Stimulated activated naive B cell treated with anti-CD40 and anti-IgM and Interleukin-4, amounts not matched to agents 10 μg/mL and 1 μg/mL and 100 μg/mL, for 72 hours (primary cell): ENCODE results near the gene CHN1.

Source experiments
- ATAC-seq, 2 donors: fragments of 150-1000 bp; cut with Tn5 transposase; replicated peaks; 2 replicates each; pipeline ENCODE4 v1.10.0; 2021; ENCODE audit warnings: moderate library complexity in 1 of 2
- DNase-seq: peaks from one replicate; pipeline ENCODE4 v3.0.0; 2021
- H3K27ac Mint-ChIP-seq: one replicate; pipeline ENCODE4 v1.8.0; 2022; ENCODE audit warnings: mild to moderate bottlenecking, mixed read lengths
- H3K27me3 Mint-ChIP-seq, 2 donors: one replicate each; pipeline ENCODE4 v1.8.0; 2022; ENCODE audit warnings: mixed read lengths in 2 of 2
- H3K36me3 Mint-ChIP-seq, 2 donors: one replicate each; pipeline ENCODE4 v1.8.0; 2022; ENCODE audit warnings: mixed read lengths in 2 of 2, mild to moderate bottlenecking in 1 of 2
- H3K4me1 Mint-ChIP-seq, 2 donors: one replicate each; pipeline ENCODE4 v1.8.0; 2022; ENCODE audit warnings: mixed read lengths in 2 of 2, mild to moderate bottlenecking in 1 of 2
- H3K4me3 Mint-ChIP-seq, 2 donors: one replicate each; pipeline ENCODE4 v1.8.0; 2022; ENCODE audit warnings: mild to moderate bottlenecking in 2 of 2, mixed read lengths in 2 of 2, moderate library complexity in 1 of 2
- H3K9me3 Mint-ChIP-seq, 2 donors: one replicate each; pipeline ENCODE4 v1.8.0; 2022; ENCODE audit warnings: mixed read lengths in 2 of 2, mild to moderate bottlenecking in 1 of 2

The CHN1 gene

DNA sequence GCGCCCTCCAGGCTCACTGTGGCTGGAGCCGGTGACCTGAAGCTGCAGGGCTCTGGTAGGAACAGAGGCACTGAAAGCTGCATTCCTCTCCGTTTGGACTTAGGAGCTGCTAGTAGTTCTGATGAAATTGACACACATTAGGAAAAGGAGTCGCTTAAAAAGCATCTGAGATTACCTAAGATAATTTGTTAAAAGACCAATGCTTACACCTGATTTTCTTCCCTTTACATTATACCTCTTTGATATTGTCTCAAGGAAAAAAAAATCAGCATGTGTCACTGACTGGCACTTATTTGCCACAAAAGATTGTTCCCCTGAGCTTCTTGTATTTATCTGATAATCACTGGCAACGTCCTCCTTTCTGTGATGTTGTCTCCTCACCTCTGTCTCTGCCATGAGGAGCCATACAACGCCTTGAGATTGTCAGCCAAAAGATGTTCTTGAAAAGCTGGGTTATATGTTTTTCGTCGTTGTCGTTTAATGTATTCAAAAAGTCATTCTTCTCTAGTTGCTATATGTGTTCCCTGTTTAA, 618 bp upstream of the CHN1 start:
- DNase-seq, result no peak
- H3K36me3 Mint-ChIP-seq, result no peaks in the 10 kb centered on the region
- no peak overlapping the region for H3K27ac Mint-ChIP-seq
- H3K4me1 Mint-ChIP-seq, result peaks cover 0 to 8% of the 10 kb centered on the region in 2 donors
- H3K27me3 Mint-ChIP-seq, result peaks cover 36 to 55% of the 10 kb centered on the region in 2 donors
- ATAC-seq, result no peak
- no peaks in the 10 kb centered on the region for H3K9me3 Mint-ChIP-seq
- peak overlapping the region; percentile 74 to 77 for H3K4me3 Mint-ChIP-seq

DNA sequence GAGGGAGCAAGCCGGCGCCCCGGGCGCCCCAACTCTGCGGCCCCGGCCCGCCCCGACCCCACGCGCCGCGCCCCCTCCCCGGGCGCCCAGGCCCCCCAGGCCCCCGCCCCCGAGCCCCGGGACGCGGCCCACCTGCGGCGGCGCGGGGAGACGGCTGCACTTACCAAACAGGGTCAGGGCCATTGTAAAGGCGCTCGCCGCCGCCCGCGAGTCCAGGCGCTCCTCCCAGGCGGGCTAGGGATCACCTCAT, 526 bp downstream of the CHN1 start:
- peak overlapping the region; percentile 76 to 77 for H3K4me3 Mint-ChIP-seq
- H3K27ac Mint-ChIP-seq, result no peak overlapping the region
- DNase-seq, result no peak
- H3K36me3 Mint-ChIP-seq, result no peaks in the 10 kb centered on the region
- peaks cover 0 to 8% of the 10 kb centered on the region in 2 donors for H3K4me1 Mint-ChIP-seq
- H3K9me3 Mint-ChIP-seq, result no peaks in the 10 kb centered on the region
- peak; percentile 54 to 62 for ATAC-seq
- H3K27me3 Mint-ChIP-seq, result peaks cover 33 to 59% of the 10 kb centered on the region in 2 donors

DNA sequence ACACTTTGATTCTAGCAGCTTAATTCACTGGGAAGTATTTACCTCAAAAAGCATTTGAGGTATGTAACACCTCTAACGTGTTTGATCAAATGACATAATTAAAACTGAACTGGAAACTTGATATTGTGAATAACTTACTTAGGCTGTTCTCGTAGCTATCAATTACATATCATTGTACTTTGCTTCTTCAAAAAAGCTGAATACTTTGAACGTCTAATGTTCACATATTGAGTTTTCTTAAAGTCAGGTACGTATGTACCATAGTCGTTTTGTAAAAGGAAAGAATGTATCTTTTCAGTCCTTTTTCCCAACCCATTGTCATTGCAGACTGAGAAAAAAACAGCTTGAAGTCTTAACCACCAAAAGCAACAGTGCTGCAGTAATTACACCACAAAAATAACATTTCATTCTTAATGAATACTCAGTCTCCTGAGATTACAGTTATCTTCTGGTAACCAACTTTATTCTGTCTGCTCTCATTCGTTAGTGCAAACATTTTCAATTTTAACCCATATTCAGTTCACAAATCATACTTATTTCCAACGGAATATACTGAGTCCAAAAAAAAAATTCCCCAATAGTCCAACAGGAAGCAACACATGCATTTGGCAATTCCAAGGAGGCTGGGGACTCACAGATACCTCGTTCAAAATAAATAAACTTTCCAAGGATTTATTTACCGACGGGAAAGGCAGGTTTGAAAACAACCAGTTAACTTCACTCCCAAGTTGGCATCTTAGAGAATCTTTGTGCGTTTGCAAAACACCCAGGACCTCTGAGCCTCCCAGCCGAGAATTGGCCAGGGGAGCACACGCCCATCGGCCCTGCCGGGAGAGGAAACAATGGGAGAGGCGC, 1.1 kb downstream of the CHN1 start:
- Mint-ChIP-seq H3K4me3 (peak overlapping the region; percentile 71 to 76), H3K36me3 (no peaks in the 10 kb centered on the region), H3K4me1 (peaks cover 0 to 8% of the 10 kb centered on the region in 2 donors), H3K27me3 (peaks cover 32 to 56% of the 10 kb centered on the region in 2 donors), H3K27ac (no peak overlapping the region), H3K9me3 (no peaks in the 10 kb centered on the region)
- ATAC-seq (peak in 1 of 2 donors; percentile 9), DNase-seq (no peak)

DNA sequence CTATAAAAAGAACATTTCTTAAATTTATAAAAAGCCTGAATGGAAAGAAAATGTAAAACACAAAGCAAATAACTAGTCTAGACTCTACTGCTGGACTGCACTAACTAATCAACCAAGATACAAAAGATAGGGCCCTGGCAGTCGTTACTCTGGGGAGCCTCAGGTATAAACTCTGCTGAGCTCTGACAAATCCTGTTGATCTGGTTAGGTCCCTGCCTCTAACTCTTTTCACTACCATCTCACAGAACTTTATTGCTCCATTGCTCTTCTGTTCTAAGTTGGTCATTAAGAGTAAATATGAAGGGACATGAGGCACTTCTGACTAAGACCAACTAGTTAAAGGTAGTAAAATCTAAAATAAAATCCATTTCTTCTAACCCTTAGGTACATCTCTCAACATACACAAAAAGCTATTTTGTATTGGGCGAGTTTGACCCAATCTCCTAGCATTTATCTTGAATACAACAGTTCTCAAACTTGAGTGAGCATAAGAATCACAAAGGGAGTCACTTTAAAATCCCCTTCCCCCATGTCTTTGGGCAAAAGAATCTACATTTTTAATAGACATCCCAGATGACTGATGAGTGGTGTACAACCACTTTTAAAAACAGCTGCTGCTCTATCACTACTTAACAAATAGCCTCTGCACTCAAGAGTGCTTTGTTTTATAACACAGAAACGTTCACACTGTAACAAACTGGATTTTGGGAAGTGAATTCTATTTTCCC, 2.5 kb downstream of the CHN1 start:
- no peak for ATAC-seq
- DNase-seq, result no peak
- Mint-ChIP-seq H3K4me3 (no peak overlapping the region), H3K36me3 (no peaks in the 10 kb centered on the region), H3K27ac (no peak overlapping the region), H3K27me3 (peaks cover 28 to 55% of the 10 kb centered on the region in 2 donors), H3K9me3 (no peaks in the 10 kb centered on the region), H3K4me1 (peaks cover 0 to 8% of the 10 kb centered on the region in 2 donors)

DNA sequence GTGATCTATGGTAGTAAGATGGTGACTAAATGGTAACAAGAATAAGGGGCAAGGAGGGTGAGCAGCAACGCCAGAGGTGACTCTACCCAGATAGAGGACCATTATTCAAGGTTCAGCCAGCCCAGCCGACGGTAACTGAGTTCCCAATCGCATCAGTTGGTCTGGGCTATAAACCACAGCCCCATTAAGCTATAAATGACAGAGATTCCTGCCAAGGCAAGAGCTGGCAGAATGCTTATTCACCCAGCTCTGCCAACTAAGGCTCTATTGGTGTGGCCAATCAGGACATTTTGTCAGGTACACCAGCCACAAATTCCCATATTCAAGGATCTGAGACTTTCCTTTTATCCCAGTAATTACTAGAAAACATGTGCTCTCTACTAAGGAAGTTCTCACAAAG, 3.6 kb downstream of the CHN1 start:
- Mint-ChIP-seq H3K27ac (no peak overlapping the region), H3K4me1 (peaks cover 0 to 8% of the 10 kb centered on the region in 2 donors), H3K4me3 (no peak overlapping the region), H3K9me3 (no peaks in the 10 kb centered on the region), H3K36me3 (no peaks in the 10 kb centered on the region), H3K27me3 (peaks cover 30 to 58% of the 10 kb centered on the region in 2 donors)
- DNase-seq (no peak), ATAC-seq (no peak)

DNA sequence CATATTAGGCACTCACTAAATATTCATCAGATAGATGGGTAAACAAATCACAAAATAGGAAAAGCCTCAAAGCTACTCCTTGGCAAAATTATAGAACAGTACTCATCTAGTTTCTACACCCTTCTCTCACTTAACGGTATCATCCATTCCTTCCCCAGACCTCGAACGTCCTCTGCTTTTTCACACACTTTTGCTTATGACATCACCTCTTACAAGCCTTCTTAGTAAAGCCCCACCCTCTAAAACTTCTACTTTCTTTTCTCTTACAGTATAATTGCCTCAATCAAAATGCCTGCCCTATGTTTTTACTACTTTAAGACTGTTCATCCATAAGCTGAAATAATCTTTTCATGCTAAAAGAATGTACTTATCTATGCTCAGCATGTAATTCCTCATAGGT, 8.1 kb downstream of the CHN1 start:
- peaks cover 18 to 34% of the 10 kb centered on the region in 2 donors for H3K27me3 Mint-ChIP-seq
- ATAC-seq (no peak), DNase-seq (no peak)
- H3K36me3 Mint-ChIP-seq, result no peaks in the 10 kb centered on the region
- H3K4me1 Mint-ChIP-seq, result no peaks in the 10 kb centered on the region
- no peak overlapping the region for H3K4me3 Mint-ChIP-seq
- no peaks in the 10 kb centered on the region for H3K9me3 Mint-ChIP-seq
- H3K27ac Mint-ChIP-seq, result no peak overlapping the region

DNA sequence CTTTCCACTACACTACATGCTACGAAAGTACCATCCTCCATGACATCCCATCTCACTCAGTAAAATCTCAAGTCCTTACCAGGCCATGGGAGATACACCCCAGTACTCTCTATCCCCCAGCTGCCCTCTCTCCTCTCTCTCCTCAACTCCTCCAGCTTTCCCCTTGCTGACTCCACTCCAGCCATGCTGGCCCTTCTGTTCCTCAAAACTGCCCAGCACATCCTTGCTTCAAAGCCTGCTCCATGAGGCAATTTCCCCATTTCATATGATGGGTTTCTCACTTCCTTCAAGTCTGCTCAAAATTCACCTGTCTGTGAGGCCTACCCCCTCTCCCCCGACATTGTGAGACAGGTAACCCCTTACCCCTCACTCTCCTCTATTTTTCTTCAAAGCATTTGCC, 8.6 kb downstream of the CHN1 start:
- no peak for ATAC-seq
- Mint-ChIP-seq H3K9me3 (no peaks in the 10 kb centered on the region), H3K4me1 (no peaks in the 10 kb centered on the region), H3K4me3 (no peak overlapping the region), H3K36me3 (no peaks in the 10 kb centered on the region), H3K27ac (no peak overlapping the region), H3K27me3 (peaks cover 14 to 29% of the 10 kb centered on the region in 2 donors)
- DNase-seq, result no peak

DNA sequence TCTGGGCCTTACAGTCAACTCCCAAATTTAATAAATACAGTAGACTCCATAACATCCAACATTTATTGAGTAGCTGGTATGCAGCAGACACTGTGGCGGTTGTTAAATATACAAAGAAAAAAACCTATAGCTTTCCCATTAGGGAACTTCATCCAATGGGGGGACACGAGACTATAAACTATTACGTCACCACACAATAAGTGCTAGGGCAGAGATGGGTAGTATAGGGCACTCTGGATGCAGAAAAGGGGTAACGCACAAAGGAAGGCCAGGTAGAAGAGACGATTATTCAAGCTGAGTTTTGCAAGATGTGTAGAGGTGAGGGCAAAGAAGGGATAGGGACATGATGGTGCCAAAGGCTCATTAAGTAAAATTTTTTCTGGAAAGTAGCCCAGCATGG, 10.8 kb downstream of the CHN1 start:
- H3K4me1 Mint-ChIP-seq, result peaks cover 0 to 2% of the 10 kb centered on the region in 2 donors

DNA sequence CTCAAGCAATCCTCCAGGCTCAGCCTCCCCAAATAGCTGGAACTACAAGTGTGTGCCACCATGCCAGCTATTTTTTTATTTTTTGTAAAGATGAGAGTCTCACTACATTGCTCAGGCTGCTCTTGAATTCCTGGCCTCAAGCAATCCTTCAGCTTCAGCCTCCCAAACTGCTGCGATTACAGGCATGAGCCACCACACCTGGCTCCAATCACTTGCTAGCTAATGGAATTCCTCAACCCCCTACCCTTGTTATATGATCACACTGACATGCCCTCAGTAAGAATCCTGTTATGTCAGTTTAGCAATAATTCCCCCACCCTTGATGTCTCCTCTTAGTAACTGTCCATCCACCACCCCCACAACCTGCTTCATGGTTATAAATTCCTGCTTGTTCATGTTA, 12.3 kb downstream of the CHN1 start:
- no peaks in the 10 kb centered on the region for H3K9me3 Mint-ChIP-seq
- no peaks in the 10 kb centered on the region for H3K36me3 Mint-ChIP-seq
- no peak overlapping the region for H3K4me3 Mint-ChIP-seq
- H3K27ac Mint-ChIP-seq, result no peak overlapping the region
- DNase-seq (no peak), ATAC-seq (no peak)
- peaks cover 16 to 19% of the 10 kb centered on the region in 2 donors for H3K27me3 Mint-ChIP-seq
- H3K4me1 Mint-ChIP-seq, result peaks cover 0 to 2% of the 10 kb centered on the region in 2 donors

More for the DNA sequence above, 10.8 kb downstream of the CHN1 start:
- Mint-ChIP-seq H3K4me3 (no peak overlapping the region), H3K27ac (no peak overlapping the region), H3K9me3 (no peaks in the 10 kb centered on the region), H3K36me3 (no peaks in the 10 kb centered on the region), H3K27me3 (peaks cover 14 to 20% of the 10 kb centered on the region in 2 donors)
- ATAC-seq, result no peak
- DNase-seq, result no peak

DNA sequence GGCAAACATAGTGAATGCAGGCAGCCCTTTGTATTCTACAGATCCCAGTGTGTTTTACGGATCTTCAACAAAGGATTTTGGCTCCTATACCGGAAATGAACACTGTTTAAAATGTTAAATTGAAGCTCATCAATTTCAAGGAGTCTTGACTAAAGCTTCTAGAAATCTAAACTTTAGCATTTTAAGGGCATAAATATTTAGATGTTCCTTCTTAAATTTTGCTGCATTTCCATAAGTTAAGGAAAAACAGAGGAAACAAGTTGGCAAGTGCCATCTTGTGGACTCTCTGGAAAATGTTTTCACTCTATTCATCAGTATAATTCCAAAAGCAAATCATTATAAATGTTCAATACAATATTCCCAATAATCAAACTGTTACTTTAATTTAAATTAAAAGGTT, 19.6 kb downstream of the CHN1 start:
- Mint-ChIP-seq H3K4me3 (no peak overlapping the region), H3K27me3 (peaks cover 11 to 31% of the 10 kb centered on the region in 2 donors), H3K9me3 (peaks cover 0 to 2% of the 10 kb centered on the region in 2 donors), H3K4me1 (peaks cover 0 to 2% of the 10 kb centered on the region in 2 donors), H3K36me3 (no peaks in the 10 kb centered on the region), H3K27ac (no peak overlapping the region)
- DNase-seq, result no peak
- ATAC-seq, result no peak

DNA sequence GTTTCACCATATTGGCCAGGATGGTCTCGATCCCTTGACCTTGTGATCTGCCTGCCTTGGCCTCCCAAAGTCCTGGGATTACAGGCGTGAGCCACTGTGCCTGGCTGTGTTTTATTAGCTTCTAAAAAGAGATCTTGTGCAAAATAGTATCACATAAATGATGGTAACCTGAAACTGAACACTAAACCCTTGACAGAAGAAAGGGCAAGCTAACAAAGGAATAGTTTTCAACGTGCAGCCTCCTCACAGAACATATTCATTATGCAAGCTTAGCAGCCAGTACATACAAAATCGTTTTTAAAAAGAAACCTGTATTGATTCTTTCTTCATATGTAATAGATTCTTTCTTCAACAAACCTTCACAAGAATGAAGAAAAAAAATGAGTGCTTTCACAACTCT, 20.6 kb downstream of the CHN1 start:
- ATAC-seq (no peak), DNase-seq (no peak)
- no peak overlapping the region for H3K4me3 Mint-ChIP-seq
- H3K27ac Mint-ChIP-seq, result no peak overlapping the region
- no peaks in the 10 kb centered on the region for H3K36me3 Mint-ChIP-seq
- H3K27me3 Mint-ChIP-seq, result peaks cover 6 to 25% of the 10 kb centered on the region in 2 donors
- peaks cover 0 to 2% of the 10 kb centered on the region in 2 donors for H3K9me3 Mint-ChIP-seq
- H3K4me1 Mint-ChIP-seq, result no peaks in the 10 kb centered on the region

DNA sequence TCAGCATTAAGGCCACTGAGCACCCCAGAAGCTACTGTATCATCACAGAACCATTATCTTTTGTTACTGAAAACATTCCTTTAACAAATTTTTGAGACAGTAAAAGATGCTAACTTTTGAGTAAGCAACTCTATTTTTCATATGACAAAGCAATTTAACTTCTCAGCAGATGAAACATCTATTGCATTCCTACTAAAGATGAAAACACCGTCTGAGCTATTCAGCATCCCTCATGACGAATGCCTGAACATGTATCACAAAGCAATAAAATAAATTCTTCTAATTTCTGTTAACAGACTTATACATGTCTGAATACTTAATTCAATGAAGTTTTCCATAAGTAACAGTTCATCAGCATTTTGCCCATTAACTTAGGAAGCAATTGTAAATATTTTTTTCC, 23.9 kb downstream of the CHN1 start:
- Mint-ChIP-seq H3K9me3 (peaks cover 0 to 2% of the 10 kb centered on the region in 2 donors), H3K27me3 (peaks cover 0 to 19% of the 10 kb centered on the region in 2 donors), H3K36me3 (no peaks in the 10 kb centered on the region), H3K4me1 (no peaks in the 10 kb centered on the region), H3K4me3 (no peak overlapping the region), H3K27ac (no peak overlapping the region)
- no peak for ATAC-seq
- no peak for DNase-seq

DNA sequence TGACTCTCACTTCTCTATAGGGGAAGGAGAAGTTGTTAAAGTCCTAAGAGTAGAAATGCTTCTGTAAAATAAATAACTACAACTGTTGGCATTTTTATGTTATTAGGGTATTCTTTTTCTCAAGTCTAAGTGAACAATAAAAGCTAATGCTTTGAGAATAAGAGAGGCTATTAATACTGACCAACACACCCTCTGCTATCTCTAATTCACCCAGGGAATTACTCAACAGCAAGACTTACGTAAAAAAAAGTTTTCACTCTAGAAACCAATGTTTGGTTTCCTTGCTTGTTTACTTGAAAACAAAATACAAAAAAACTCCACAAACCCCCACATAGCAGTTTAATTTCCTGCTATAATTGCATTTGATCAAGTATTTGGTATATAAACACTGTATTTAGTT, 25.2 kb downstream of the CHN1 start:
- Mint-ChIP-seq H3K4me1 (no peaks in the 10 kb centered on the region), H3K27ac (no peak overlapping the region), H3K4me3 (no peak overlapping the region), H3K27me3 (peaks cover 4 to 22% of the 10 kb centered on the region in 2 donors), H3K9me3 (peaks cover 0 to 2% of the 10 kb centered on the region in 2 donors), H3K36me3 (no peaks in the 10 kb centered on the region)
- DNase-seq (no peak), ATAC-seq (no peak)

DNA sequence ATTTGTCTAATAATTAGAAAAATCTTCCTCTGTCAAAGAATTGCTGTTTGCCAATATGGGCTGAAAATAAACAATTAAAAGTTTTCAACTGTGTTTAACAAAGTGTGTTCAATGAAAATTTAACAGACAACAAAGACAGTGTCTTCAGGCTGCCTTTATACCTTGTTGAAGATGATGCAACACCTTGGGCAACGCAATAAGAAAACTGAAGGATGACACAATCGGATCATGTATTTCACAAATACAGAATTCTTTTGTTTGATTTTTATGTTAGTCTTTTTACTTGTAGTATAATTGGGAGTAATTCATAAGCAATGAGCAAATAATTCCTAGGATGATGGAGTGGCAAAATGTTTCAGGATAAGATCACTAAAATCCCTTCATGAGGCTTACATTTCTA, 27.8 kb downstream of the CHN1 start:
- peaks cover 0 to 2% of the 10 kb centered on the region in 2 donors for H3K9me3 Mint-ChIP-seq
- peaks cover 11 to 20% of the 10 kb centered on the region in 2 donors for H3K27me3 Mint-ChIP-seq
- ATAC-seq (no peak), DNase-seq (no peak)
- H3K4me1 Mint-ChIP-seq, result no peaks in the 10 kb centered on the region
- H3K27ac Mint-ChIP-seq, result no peak overlapping the region
- H3K36me3 Mint-ChIP-seq, result no peaks in the 10 kb centered on the region
- no peak overlapping the region for H3K4me3 Mint-ChIP-seq

DNA sequence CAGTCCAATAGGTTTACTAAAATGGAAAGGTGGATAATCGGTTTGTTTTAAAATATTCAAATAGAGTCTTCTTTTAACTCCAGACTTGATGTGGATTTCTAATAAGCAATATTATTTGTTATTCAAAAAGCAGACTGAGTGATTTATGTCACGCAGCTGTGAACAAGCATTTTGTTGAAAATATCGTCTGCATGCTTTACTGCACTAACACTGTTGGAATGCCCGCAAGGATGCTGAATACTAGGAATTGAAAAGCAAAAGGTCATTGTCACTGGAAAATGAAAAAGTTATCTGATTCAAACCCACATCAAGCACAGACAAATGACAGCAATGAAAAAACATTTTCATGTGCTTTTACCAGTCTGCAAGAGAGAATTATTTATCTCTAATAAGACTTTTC, 31.1 kb downstream of the CHN1 start:
- H3K4me1 Mint-ChIP-seq, result no peaks in the 10 kb centered on the region
- ATAC-seq, result no peak
- H3K27ac Mint-ChIP-seq, result no peak overlapping the region

More for the DNA sequence above, 31.1 kb downstream of the CHN1 start:
- Mint-ChIP-seq H3K4me3 (no peak overlapping the region), H3K36me3 (no peaks in the 10 kb centered on the region), H3K9me3 (no peaks in the 10 kb centered on the region), H3K27me3 (peaks cover 19 to 25% of the 10 kb centered on the region in 2 donors)
- DNase-seq, result no peak
